Stimulated activated CD4-positive, alpha-beta T cell treated with anti-CD3 and anti-CD28 coated beads, Interleukin-1b, Interleukin-23, amount 100 ng/mL, for 1 hour (primary cell): ENCODE measurements around the gene AAGAB.
"Not testable (repeated sequence)": the region's sequence is repeated elsewhere in the genome, so short reads cannot be mapped to it uniquely, and the experiment has no call there.

Experiments
- DNase-seq, 2 donors: peaks; one replicate each; pipeline ENCODE4 v3.0.0-alpha.2; 2020; ENCODE audit warnings: low read depth in 2 of 2

The AAGAB gene

GRCh38 chr15:67173005-67173404 lies 81.5 kb downstream of the AAGAB start:
- no peak for DNase-seq

GRCh38 chr15:67172172-67172571 lies 82.3 kb downstream of the AAGAB start:
- DNase-seq, result no peak

GRCh38 chr15:67171471-67171870 lies 83.0 kb downstream of the AAGAB start:
- DNase-seq, result no peak

- no peak for DNase-seq
These were observed 84.1 kb downstream of the AAGAB start for GRCh38 chr15:67170143-67170925.

GRCh38 chr15:67168694-67169093 lies 85.8 kb downstream of the AAGAB start:
- no peak for DNase-seq

- DNase-seq, result no peak
These were observed 87.4 kb downstream of the AAGAB start for GRCh38 chr15:67167091-67167490.

GRCh38 chr15:67166280-67167009 lies 88.0 kb downstream of the AAGAB start:
- no peak for DNase-seq

- no peak for DNase-seq
These were observed 88.9 kb downstream of the AAGAB start for GRCh38 chr15:67165254-67166253.

GRCh38 chr15:67164811-67165253 lies 89.6 kb downstream of the AAGAB start:
- no peak for DNase-seq

GRCh38 chr15:67164401-67164791 lies 90.1 kb downstream of the AAGAB start:
- DNase-seq, result no peak

- no peak for DNase-seq
These were observed 91.3 kb downstream of the AAGAB start for GRCh38 chr15:67163180-67163579.

GRCh38 chr15:67161881-67162280 lies 92.6 kb downstream of the AAGAB start:
- no peak for DNase-seq

GRCh38 chr15:67161412-67161811 lies 93.0 kb downstream of the AAGAB start:
- no peak for DNase-seq

GRCh38 chr15:67158367-67158766 lies 96.1 kb downstream of the AAGAB start:
- DNase-seq, result no peak

GRCh38 chr15:67157521-67158252 lies 96.8 kb downstream of the AAGAB start:
- no peak for DNase-seq

- DNase-seq, result no peak
These were observed 97.6 kb downstream of the AAGAB start for GRCh38 chr15:67156834-67157233.

- no peak for DNase-seq
These were observed 98.0 kb downstream of the AAGAB start for GRCh38 chr15:67156426-67156825.

GRCh38 chr15:67154249-67154648 lies 100.2 kb downstream of the AAGAB start:
- DNase-seq, result no peak

- not testable (repeated sequence) for DNase-seq
These were observed 101.4 kb downstream of the AAGAB start for GRCh38 chr15:67153044-67153443.

- no peak for DNase-seq
These were observed 102.0 kb downstream of the AAGAB start for GRCh38 chr15:67152429-67152828.
